AG20443 (cell line): ENCODE results near the gene YTHDF1.

Experiments used
- DNase-seq: peaks from one replicate; pipeline ENCODE4 v3.0.0; 2012; ENCODE audit warnings: low spot score, mixed read lengths

YTHDF1 gene

DNA sequence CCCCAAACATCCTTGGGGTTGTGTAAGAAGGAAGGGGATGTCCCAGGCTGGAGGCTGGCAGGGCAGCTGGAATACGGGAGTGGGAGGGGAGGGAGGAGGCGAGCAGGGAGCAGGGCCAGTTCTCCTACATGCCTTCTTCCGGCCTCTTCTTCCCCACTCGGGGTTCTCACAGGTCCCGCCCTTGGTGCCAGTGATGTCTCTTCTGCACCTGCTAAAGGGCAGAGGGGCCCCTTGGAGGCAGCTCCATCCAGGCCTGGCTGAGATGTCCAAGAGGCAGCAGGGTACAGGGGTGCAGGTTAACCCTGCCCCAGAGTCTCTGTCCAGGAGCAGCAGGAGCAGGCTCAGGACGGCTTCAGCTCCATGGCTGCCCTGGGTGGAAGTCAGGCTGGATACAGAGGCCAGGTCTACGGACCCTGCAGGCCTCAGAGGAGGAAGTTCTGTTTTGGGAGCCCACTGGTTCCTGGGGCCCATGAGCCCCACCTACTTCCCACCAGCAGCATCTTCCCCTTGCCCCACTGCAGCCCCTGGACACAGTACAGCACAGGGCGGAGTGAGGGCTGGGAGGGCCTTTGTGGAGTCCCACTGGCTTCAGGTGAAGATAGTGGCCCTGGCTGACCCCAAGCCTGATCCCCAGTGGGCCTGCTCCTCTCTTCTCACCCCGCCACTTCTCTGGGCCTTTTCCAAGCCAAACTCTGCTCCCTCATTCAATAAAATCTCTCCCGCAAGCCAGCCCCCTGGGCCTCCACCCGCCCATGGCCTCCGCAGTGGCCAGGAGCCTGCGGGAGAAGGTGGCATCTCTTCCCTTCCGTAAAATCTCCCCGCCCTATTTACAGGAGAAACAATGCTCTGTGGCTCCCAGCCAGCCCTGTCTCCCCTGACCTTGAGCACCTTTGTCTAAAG is 60.4 kb downstream of the YTHDF1 start:
- DNase-seq: no peak

DNA sequence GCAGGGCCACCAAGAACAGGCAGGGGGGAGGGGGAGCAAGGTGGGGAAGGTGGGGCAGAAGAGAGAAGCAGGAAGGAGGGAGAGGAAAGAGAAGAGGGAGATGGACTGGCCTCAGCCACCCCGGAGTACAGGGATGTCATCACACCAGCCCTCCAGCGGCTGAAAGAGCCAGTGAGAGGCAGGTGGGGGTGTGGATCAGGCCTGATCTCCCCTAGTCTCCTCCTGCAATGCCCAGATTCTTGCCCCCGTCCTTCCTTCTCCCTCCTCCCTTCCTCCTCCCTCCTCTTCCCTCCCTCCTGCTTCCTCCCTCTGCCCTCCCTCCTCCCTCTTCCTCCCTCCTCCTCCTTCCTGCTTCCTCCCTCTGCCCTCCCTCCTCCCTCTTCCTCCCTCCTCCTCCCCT is 61.5 kb downstream of the YTHDF1 start:
- DNase-seq: no peak

DNA sequence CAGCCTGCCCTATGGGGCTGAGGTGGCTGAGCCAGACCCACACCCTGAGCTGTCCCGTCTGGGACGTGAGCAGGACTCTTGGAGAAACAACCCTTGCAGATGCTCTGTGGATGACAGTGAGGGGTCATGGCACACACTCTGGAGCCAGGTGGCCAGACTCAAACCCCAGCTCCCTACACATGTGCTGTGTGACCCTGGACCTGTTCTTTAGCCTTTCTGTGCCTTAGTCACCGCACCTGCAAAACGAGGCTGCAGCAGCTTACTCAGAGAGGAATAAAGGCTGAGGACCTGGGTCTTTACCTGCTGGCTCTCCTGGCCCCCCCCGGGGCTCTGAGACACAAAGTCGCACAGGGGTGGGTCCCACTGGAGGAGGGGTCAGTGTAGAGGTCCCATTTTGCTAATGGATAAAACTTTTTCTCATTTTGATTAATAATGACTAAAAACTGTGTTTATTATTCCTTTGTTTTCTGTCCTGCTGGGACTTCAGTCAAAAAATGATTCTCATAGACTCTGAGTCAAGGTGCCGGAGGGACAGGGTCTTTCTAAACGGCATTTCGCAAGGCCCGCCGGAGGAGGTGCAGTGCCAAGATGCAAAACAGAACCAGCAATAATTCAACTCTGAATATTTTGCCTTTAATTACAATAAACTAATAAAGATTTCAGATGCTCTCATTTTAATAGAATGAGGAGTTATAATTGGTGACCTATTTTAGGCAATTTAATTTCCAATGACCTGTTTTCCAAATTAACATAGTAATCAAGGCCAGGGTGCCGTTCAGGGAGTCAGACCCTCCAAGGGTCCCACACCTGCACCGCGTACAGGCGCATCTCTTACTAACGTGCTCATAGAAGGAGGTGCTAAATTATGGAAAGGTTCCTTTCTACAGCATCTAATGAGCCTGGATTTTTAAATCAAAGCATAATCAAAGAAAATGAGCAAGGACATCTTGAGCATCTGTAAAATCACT is 62.4 kb downstream of the YTHDF1 start:
- DNase-seq: no peak

DNA sequence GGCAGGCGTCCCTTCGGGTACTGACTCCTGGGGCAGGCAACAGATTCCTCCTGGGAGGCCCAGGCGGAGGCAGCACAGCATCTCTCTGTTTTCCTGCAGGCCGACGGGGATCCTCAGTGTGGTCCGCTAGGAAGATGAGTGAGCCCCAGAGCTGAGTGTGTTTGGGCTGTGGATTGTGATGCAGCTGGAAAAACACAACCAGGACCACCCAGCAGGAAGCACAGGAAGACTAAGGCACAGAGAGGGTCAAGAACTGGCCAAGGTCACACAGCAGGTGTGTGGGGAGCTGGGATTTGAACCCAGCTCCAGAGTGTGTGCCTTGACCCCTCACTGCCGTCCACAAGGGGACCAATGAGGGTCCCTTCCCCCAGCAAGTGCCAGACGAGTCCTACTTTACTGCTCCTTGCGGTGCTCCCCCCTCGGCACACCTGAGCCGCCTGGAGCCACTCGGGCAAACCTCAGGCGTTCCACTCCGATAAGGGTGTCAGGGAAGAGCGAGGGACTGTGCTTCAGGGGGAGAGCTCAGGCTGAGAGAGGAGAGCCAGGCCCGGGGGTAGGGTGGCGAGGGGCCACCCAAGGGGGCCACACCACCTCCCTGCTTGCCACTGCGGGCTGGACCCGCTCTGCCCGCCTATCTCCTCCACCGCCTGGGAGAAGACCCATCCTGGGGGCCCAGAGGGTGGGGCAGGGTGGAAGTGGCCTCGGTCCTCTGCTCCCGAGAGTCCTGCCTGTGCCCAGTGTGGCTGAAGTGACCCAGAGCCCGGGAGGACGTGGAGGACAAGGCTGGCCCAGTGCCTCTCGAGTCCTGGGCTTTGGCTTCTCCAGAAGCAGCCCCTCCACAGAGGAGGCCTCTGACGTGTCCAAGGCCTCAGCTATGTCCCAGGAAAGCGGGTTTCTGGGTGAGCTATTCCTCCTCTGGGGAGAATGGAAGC is 63.3 kb downstream of the YTHDF1 start:
- DNase-seq: no peak

DNA sequence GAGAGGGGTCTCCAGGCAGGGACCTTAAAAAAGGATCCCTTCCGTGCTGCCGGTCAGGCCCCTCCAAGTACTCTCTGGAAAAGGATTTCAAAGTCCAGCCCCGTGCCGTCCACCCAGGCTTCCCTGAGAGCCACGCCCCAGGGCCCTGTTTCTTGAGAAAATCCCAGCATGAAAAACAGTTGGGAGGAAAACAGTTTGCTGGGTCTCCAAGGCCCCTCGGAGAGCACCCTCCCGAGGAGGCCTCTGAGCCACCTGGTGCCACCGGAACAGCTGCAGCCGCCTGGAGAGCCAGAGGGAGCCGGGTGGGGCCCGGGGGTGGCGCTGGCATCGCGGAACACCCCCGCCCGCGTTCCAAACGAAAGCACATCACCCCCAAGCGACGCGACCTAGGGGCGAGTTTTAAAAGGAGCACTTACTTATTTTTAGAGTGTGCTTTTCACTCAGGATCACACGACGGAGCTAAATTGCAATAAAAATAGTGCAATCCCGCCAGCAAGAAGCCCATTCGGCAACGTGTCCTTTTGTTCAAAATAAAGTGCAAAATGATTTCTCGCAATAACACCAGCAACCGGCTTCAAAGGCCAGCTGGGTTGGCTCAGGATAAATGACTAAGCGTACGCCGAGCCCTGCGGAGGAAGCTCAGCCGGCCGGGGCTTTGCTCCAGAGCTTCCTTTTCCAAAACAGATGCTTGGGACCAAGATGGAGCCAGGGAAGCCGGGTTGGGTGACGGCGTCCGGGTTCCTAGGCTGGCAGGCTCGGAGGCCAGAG is 64.2 kb downstream of the YTHDF1 start:
- peak; percentile 52 for DNase-seq

DNA sequence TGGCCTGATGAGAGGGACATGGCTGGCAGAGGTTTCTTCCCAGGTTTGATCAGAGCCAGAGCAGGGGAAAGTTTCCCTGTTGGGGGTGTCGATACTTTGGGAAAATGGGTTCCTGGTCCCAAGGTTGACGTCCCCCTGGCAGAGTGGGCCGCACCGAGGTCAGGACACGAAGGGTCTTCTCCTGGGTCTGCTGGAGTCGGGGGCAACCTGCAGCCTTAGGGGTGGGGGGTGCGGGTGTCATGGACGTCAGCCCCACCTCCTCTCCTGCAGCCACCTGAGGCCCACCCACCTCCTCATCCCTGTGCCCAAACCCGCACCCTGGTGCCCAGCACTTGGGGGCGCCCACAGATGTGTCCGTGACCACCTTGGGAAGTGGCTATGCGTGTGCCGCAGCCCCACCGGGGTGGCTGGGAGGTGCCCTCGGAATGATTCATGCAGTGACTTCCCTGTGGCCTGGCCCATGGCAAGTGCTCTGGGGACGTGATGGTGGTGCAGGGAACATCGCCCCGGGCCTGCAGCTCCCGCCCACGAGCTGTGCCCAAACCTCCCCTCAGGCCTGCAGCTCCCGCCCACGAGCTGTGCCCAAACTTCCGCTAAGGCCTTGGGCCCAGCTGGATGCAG is 64.9 kb downstream of the YTHDF1 start:
- no peak for DNase-seq

DNA sequence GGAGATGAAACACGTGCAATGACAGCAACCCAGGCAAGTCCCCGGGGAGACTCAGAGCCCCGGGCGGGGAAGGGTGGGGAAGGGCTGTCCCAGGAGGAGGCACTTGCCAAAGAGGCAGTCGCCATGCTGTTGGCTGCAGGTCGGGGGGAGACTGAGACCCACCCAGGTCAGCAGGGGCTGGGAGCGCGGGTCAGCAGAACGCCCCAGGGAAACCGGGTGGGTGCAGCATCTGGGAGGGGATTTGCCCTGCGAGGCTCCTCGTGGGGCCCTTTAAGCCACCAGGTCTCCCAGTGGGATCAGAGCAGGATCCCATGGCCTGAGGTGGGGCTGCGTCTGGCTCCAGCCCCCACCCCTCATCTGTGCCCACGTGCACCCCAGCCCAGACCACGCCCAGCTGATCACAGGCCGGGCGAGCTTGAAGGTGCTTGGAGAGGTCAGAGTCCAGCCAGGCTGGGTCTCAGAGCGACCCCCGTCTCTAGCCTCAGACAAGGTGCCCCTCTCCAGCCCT is 65.5 kb downstream of the YTHDF1 start:
- DNase-seq: no peak

DNA sequence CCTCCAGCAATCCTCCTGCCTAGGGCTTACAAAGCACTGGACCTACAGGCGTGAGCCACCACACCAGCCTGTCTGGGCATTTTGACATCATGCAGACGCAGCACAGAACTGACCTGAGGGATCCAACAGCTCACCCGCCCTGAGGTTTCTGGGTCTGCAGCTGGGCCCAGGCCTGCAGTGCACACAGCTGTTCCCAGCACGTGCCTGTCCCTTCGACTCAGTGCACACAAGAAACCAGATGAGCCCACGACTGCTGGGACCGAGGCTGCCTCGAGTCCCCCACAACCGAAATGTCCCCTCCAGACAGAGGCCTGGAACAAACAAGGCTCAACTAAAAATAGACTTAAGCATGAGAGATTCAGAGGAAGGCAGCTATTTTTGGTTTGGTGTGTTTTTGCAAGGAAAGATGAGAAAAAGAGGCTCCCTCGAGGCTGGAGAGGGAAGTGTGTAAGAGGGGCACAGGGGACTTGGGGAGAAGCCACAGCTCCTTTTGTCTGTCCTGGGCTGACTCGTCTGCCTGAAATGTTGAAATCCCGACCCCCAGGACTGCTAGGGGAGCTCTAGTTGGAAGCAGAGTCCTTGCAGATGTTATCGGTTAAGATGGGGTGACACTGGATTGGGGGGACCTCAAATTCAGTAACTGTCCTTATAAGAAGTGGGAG is 66.3 kb downstream of the YTHDF1 start:
- no peak for DNase-seq

DNA sequence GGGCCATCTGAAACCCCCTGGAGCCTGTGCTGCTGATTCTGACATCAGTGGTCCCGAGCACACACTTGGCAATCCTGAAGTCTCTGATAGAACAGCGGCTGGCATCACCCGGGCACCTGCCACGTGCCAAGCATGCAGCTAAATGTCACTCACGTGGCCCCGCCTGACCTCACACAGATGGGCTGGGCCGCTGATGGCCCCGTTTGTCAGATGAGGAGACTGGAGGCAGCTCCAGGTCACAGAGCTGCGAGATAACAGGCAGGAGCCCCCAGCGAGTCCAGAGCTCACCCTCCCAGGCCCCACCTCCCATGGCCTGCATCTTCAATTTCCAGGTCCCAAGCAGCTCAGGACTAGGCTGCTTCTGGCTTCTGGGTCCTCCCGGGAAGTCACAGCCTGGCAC is 67.2 kb downstream of the YTHDF1 start:
- DNase-seq: no peak

DNA sequence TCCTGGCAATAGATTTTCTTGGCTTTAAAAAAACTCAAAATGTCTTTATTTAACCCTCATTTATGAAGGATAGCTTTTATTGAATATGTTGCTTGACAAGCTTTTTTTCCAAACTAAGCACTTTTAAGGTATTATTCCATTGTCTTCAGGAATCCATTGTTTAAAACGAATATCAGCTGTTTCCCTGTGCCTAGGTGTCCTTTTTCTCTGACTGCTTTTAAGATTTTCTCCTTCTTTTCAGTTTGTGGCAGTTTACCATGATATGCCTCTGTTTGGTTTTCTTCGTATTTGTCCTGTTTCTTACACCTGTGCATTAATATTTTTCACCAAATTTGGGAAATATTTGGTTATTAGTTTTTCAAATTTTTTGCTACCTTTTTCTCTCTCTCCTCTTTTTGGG is 68.4 kb downstream of the YTHDF1 start:
- no peak for DNase-seq
